Mesendoderm (in vitro differentiated cells): ENCODE results near the gene LIN28A.

ENCODE experiments used
- DNase-seq: peaks from one replicate; pipeline ENCODE4 v3.0.0; 2013
- H2AK5ac ChIP-seq: 2 replicates; pipeline ENCODE4 v1.6.1; 2013; ENCODE audit warnings: low read length, inconsistent platforms
- H2BK120ac ChIP-seq: 2 replicates; pipeline ENCODE4 v1.6.1; 2013; ENCODE audit warnings: low read depth, mild to moderate bottlenecking, low read length, moderate library complexity, mixed read lengths
- H2BK15ac ChIP-seq: replicated peaks from 2 replicates; pipeline ENCODE4 v1.6.1; 2013; ENCODE audit warnings: low read depth, mild to moderate bottlenecking, moderate library complexity
- H2BK5ac ChIP-seq: 2 replicates; pipeline ENCODE4 v1.6.1; 2013; ENCODE audit warnings: low read length, inconsistent platforms
- H3K18ac ChIP-seq: 2 replicates; pipeline ENCODE4 v1.6.1; 2013; ENCODE audit warnings: mild to moderate bottlenecking, low read length, mixed read lengths
- H3K23ac ChIP-seq: one replicate; pipeline ENCODE4 v1.6.1; 2013; ENCODE audit warnings: low read length
- H3K27ac ChIP-seq: 2 replicates; pipeline ENCODE4 v1.5.1; 2013; ENCODE audit warnings: low read depth, mild to moderate bottlenecking, inconsistent platforms, low read length, moderate library complexity
- H3K27me3 ChIP-seq: 2 replicates; pipeline ENCODE4 v1.6.1; 2013; ENCODE audit warnings: low read length, control low read depth, mild to moderate bottlenecking, inconsistent platforms; ENCODE audit not compliant: insufficient read depth, poor library complexity
- H3K36me3 ChIP-seq: 2 replicates; pipeline ENCODE4 v1.6.1; 2013; ENCODE audit warnings: low read length, inconsistent platforms; ENCODE audit not compliant: control insufficient read depth, insufficient read depth
- H3K4ac ChIP-seq: one replicate; pipeline ENCODE4 v1.6.1; 2013; ENCODE audit warnings: low read depth, mild to moderate bottlenecking, low read length, moderate library complexity
- H3K4me1 ChIP-seq: 2 replicates; pipeline ENCODE4 v1.6.1; 2013; ENCODE audit warnings: low read depth, low read length, inconsistent platforms; ENCODE audit not compliant: control insufficient read depth
- H3K4me2 ChIP-seq: 2 replicates; pipeline ENCODE4 v1.6.1; 2013; ENCODE audit warnings: low read length
- H3K4me3 ChIP-seq: 2 replicates; pipeline ENCODE4 v1.5.1; 2013; ENCODE audit warnings: mild to moderate bottlenecking, low read length
- H3K56ac ChIP-seq: one replicate; pipeline ENCODE4 v1.6.1; 2013; ENCODE audit warnings: low read length
- H3K79me1 ChIP-seq: 2 replicates; pipeline ENCODE4 v1.6.1; 2013; ENCODE audit warnings: low read length, inconsistent platforms
- H3K79me2 ChIP-seq: 2 replicates; pipeline ENCODE4 v1.6.1; 2013; ENCODE audit warnings: mild to moderate bottlenecking, low read length; ENCODE audit not compliant: control insufficient read depth, insufficient read depth
- H3K9ac ChIP-seq: 2 replicates; pipeline ENCODE4 v1.6.1; 2013; ENCODE audit warnings: low read length, inconsistent platforms
- H4K5ac ChIP-seq: one replicate; pipeline ENCODE4 v1.6.1; 2013; ENCODE audit warnings: low read length
- H4K8ac ChIP-seq: one replicate; pipeline ENCODE4 v1.6.1; 2013; ENCODE audit warnings: low read depth, mild to moderate bottlenecking, control low read depth, low read length, moderate library complexity
- WGBS: extraction: QIAGEN DNeasy Blood & Tissue Kit; methylation state at CpG from one replicate; pipeline ENCODE4 v1.1.7; 2013; ENCODE audit warnings: low lambda C conversion rate, missing lambda C conversion rate; ENCODE audit not compliant: insufficient coverage; ENCODE audit errors: extremely low coverage; 5-methylcytosine and 5-hydroxymethylcytosine counted together

LIN28A gene

DNA sequence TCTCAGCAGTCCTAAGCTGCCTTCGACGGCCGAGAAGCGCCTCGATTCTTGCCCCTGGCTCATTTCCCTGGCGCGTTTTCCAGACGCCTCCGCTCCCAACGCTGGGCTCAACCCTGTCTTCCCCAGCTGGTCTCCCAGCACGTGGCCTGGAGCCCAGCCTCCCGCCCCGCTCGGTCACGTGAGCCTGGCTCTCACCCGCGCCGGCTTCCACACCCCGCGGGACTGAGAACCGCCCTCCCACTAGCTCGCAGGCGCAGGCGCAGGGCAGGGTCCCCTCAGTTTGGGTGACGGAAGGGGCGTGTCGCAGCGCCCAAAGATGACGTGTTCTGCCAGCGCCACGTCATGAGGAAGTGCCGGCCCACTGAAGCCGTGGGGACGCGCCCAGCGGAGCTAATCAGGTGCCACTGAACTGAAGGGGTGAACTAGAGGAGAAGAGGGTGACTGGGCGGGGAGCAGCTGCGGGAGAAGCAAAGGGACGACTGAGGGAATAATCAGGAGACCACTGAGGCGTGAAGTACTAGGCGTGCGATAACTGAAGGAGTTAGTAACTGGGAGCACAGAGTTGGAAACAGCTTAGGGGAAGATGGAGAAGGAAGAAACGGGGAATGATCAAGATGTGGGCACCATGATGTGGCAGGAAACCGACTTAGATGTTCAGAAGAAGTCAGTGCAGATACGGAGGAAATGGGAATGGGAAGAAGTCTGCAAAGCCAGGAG is 21.5 kb downstream of the LIN28A start, which contains the start of gene DHDDS:
Gene DHDDS (plus strand): TSS at position 343 of the 717 bp plus-strand sequence. CDS start 625 bp downstream, outside the sequence.
- H3K79me1 ChIP-seq = peaks cover 4% of the 10 kb centered on the region
- H3K27ac ChIP-seq = peak within 1 kb of the TSS; percentile 73
- WGBS = no CpG with 5 or more reads among the region's 45 CpGs
- H3K4ac ChIP-seq = peak within 1 kb of the TSS; percentile 46
- H2AK5ac ChIP-seq = no peak within 1 kb of the TSS
- H4K8ac ChIP-seq = no peak within 1 kb of the TSS
- H2BK15ac ChIP-seq = no peak within 1 kb of the TSS
- H3K4me1 ChIP-seq = no peaks in the 10 kb centered on the region
- H3K36me3 ChIP-seq = peaks cover 7% of the 10 kb centered on the region
- peak within 1 kb of the TSS; percentile 59 for H3K4me3 ChIP-seq
- no peaks in the 10 kb centered on the region for H3K27me3 ChIP-seq
- H3K79me2 ChIP-seq = peaks cover 3% of the 10 kb centered on the region
- no peak within 1 kb of the TSS for H3K18ac ChIP-seq
- no peak within 1 kb of the TSS for H2BK5ac ChIP-seq
- no peak within 1 kb of the TSS for H3K23ac ChIP-seq
- H3K56ac ChIP-seq = peak within 1 kb of the TSS; percentile 78
- no peak within 1 kb of the TSS for H4K5ac ChIP-seq
- peak; percentile 99 for DNase-seq
- peak within 1 kb of the TSS; percentile 73 for H3K9ac ChIP-seq
- peak within 1 kb of the TSS; percentile 68 for H3K4me2 ChIP-seq
- H2BK120ac ChIP-seq = no peak within 1 kb of the TSS

DNA sequence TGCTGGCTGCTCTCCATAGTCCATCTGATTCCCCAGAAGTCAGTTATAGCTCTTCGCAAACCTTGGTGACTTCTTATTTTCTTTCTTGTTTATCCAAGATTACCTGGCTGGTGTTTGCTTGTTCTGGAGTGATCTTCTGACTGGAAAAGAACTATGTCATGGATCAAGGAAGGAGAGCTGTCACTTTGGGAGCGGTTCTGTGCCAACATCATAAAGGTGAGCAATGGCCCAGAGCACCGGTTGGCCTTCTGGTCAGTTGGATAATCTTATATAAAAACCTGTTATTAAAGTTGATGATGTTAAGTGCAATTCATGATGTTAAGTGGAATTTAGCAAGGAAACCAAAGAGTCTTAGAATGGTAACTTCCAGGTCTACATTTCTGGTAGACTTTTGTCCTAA is 22.2 kb downstream of the LIN28A start:
- no peak overlapping the region for H2AK5ac ChIP-seq
- H2BK120ac ChIP-seq = no peak overlapping the region
- no peak overlapping the region for H3K4ac ChIP-seq
- DNase-seq = no peak
- no peaks in the 10 kb centered on the region for H3K27me3 ChIP-seq
- H4K5ac ChIP-seq = no peak overlapping the region
- no peak overlapping the region for H3K18ac ChIP-seq
- peak overlapping the region; percentile 78 for H3K56ac ChIP-seq
- no peaks in the 10 kb centered on the region for H3K4me1 ChIP-seq
- no peak overlapping the region for H2BK5ac ChIP-seq
- peaks cover under 1% of the 10 kb centered on the region for H3K36me3 ChIP-seq
- H3K79me2 ChIP-seq = peaks cover 3% of the 10 kb centered on the region
- WGBS = no CpG with 5 or more reads among the region's 3 CpGs
- no peak overlapping the region for H2BK15ac ChIP-seq
- peaks cover 2% of the 10 kb centered on the region for H3K79me1 ChIP-seq
- H3K4me3 ChIP-seq = peak overlapping the region; percentile 59
- H3K23ac ChIP-seq = no peak overlapping the region
- peak overlapping the region; percentile 73 for H3K9ac ChIP-seq
- no peak overlapping the region for H4K8ac ChIP-seq
- peak overlapping the region; percentile 32 for H3K4me2 ChIP-seq
- H3K27ac ChIP-seq = no peak overlapping the region

DNA sequence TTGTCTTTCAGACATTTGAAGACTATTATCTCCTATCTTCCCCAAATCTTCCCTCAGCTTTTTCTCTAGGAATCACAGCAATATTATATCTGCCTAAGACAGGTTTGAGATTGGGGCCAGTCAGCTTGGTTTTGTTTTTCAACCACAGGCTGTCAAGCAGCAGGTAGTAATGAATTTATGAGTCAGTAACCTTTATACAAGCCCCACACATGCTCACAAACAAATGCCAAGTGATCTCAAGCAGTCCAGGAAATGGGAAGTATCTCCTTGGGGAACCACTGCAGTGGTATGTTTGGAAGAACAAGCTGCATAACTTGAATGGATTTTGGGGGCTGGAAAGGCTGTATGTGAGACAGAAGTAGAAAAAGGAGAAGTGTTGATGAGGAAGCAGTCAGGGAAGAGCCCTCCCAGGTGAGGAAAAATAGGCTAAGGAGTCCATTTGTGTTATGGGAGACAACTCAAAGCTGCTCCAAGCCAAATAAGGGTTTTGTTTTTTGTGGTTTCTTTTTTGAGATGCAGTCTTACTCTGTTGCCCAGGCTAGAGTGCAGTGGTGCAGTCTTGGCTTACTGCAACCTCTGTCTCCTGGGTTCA is 23.6 kb downstream of the LIN28A start:
- Histone ChIP-seq H3K4me2 (no peak overlapping the region), H3K27me3 (no peaks in the 10 kb centered on the region), H3K23ac (no peak overlapping the region), H3K79me2 (peaks cover 3% of the 10 kb centered on the region), H3K9ac (no peak overlapping the region), H3K36me3 (no peaks in the 10 kb centered on the region), H3K4me1 (no peaks in the 10 kb centered on the region), H4K5ac (no peak overlapping the region), H2BK120ac (no peak overlapping the region), H4K8ac (no peak overlapping the region), H3K79me1 (peaks cover 2% of the 10 kb centered on the region), H2AK5ac (no peak overlapping the region), H3K18ac (no peak overlapping the region), H3K4me3 (no peak overlapping the region), H3K56ac (no peak overlapping the region), H3K4ac (no peak overlapping the region), H3K27ac (no peak overlapping the region), H2BK15ac (no peak overlapping the region), H2BK5ac (no peak overlapping the region)
- DNase-seq = no peak

DNA sequence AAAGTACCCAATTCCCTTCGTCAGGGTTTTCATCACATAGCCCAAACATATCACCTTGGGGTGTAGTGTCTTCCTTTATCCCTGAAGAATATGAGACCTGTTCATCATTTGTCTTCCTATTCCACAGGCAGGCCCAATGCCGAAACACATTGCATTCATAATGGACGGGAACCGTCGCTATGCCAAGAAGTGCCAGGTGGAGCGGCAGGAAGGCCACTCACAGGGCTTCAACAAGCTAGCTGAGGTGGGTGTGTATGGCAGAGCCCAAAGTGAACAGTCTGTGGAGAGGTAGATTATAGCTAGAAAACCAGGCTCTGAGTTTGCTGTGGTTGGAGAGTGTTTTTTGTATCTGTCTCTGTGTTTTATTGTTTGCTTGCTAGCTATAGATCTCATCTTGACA is 27.4 kb downstream of the LIN28A start:
- no peak overlapping the region for H3K18ac ChIP-seq
- H4K8ac ChIP-seq = no peak overlapping the region
- H3K79me2 ChIP-seq = no peaks in the 10 kb centered on the region
- no CpG with 5 or more reads among the region's 6 CpGs for WGBS
- H3K4me1 ChIP-seq = no peaks in the 10 kb centered on the region
- H2BK120ac ChIP-seq = no peak overlapping the region
- H3K79me1 ChIP-seq = peaks cover 2% of the 10 kb centered on the region
- H3K36me3 ChIP-seq = peaks cover 7% of the 10 kb centered on the region
- H3K4me2 ChIP-seq = no peak overlapping the region
- no peaks in the 10 kb centered on the region for H3K27me3 ChIP-seq
- no peak for DNase-seq
- H3K56ac ChIP-seq = no peak overlapping the region
- H2AK5ac ChIP-seq = no peak overlapping the region
- no peak overlapping the region for H3K9ac ChIP-seq
- no peak overlapping the region for H3K27ac ChIP-seq
- no peak overlapping the region for H2BK15ac ChIP-seq
- H3K23ac ChIP-seq = no peak overlapping the region
- H3K4ac ChIP-seq = no peak overlapping the region
- H3K4me3 ChIP-seq = no peak overlapping the region
- no peak overlapping the region for H4K5ac ChIP-seq
- H2BK5ac ChIP-seq = no peak overlapping the region

DNA sequence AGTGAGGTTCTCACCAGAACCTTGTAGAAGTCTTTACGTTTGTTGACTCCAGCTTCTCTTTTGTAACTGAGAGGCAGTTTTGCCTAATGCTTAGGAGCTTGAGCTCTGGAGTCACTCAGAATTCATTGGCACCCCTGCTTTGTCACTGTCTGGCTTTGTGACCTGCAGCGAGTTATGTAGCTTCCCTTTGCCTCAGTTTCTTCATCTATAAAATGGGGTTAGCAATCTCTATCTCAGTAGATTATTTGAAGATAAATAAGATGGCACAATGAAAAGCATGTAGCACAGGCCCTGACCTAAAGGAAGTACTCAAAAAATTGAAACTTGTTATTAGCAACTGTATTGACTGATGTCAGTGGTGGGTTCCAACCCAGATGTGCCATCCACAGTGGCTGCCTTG is 29.6 kb downstream of the LIN28A start:
- peaks cover 9% of the 10 kb centered on the region for H3K36me3 ChIP-seq
- H3K23ac ChIP-seq = no peak overlapping the region
- H3K4me1 ChIP-seq = no peaks in the 10 kb centered on the region
- no peak overlapping the region for H2AK5ac ChIP-seq
- no CpG with 5 or more reads among the region's 2 CpGs for WGBS
- no peak overlapping the region for H3K9ac ChIP-seq
- no peak overlapping the region for H2BK120ac ChIP-seq
- DNase-seq = no peak
- no peaks in the 10 kb centered on the region for H3K79me2 ChIP-seq
- H3K4me3 ChIP-seq = no peak overlapping the region
- no peak overlapping the region for H2BK15ac ChIP-seq
- no peak overlapping the region for H4K5ac ChIP-seq
- no peak overlapping the region for H3K56ac ChIP-seq
- no peak overlapping the region for H2BK5ac ChIP-seq
- no peaks in the 10 kb centered on the region for H3K79me1 ChIP-seq
- no peak overlapping the region for H3K18ac ChIP-seq
- no peak overlapping the region for H4K8ac ChIP-seq
- H3K4me2 ChIP-seq = no peak overlapping the region
- H3K4ac ChIP-seq = no peak overlapping the region
- H3K27ac ChIP-seq = no peak overlapping the region
- no peaks in the 10 kb centered on the region for H3K27me3 ChIP-seq
